SK-N-SH (cell line): ENCODE data around the gene CHAF1A.
A peak's percentile ranks its signal among the peaks of the same experiment; 100 is the strongest.

Experiments used
- EP300 ChIP-seq, 2 experiments: IDR thresholded peaks; 2 replicates each; pipeline versions ENCODE4 v1.4.0 to v1.6.1; 2012; ENCODE audit warnings: borderline replicate concordance in 1 of 2, low read depth in 1 of 2, low read length in 1 of 2
- EZH2phosphoT487 ChIP-seq: fragments of 200-600 bp; sonication (generic); IDR thresholded peaks from 2 replicates; pipeline ENCODE4 v1.6.1; 2017; ENCODE audit warnings: low read depth, mixed run types, mild to moderate bottlenecking, antibody characterized with exemption, moderate library complexity, borderline replicate concordance
- GABPA ChIP-seq: IDR thresholded peaks from 2 replicates; pipeline ENCODE4 v1.4.0; 2012; ENCODE audit warnings: low read depth, mild to moderate bottlenecking
- JUND ChIP-seq: IDR thresholded peaks from 2 replicates; pipeline ENCODE4 v1.4.0; 2012
- MXI1 ChIP-seq: IDR thresholded peaks from 2 replicates; pipeline ENCODE4 v1.6.1; 2012; ENCODE audit warnings: mild to moderate bottlenecking, low read depth, low read length, improper control_type of control experiment
- POLR2AphosphoS5 ChIP-seq: IDR thresholded peaks from 2 replicates; pipeline ENCODE4 v1.6.1; 2012; ENCODE audit warnings: low read depth, low read length
- RAD21 ChIP-seq: IDR thresholded peaks from 2 replicates; pipeline ENCODE4 v1.6.1; 2012; ENCODE audit warnings: mild to moderate bottlenecking, low read length
- RFX5 ChIP-seq: IDR thresholded peaks from 2 replicates; pipeline ENCODE4 v1.6.1; 2012; ENCODE audit warnings: mild to moderate bottlenecking, improper control_type of control experiment, low read length
- TF ChIP-seq, protein P1 (sequence below): IDR thresholded peaks from 2 replicates; pipeline ENCODE4 v1.4.0; 2012; ENCODE audit warnings: low read depth
- TF ChIP-seq, protein P2 (sequence below): fragments of 200-600 bp; sonication (generic); IDR thresholded peaks from 2 replicates; pipeline ENCODE4 v1.6.1; 2017; ENCODE audit warnings: antibody characterized with exemption, mild to moderate bottlenecking, moderate library complexity
- TF ChIP-seq, protein P3 (sequence below): IDR thresholded peaks from 2 replicates; pipeline ENCODE4 v1.6.1; 2012; ENCODE audit warnings: mild to moderate bottlenecking, low read depth, low read length, moderate library complexity

- TF ChIP-seq GABPA (no peak), MXI1 (no peak), EZH2phosphoT487 (no peak), POLR2AphosphoS5 (no peak), RFX5 (no peak), JUND (no peak), RAD21 (peak; percentile 33), EP300 (IDR thresholded peaks at IDR 0.05; ENCODE audit: borderline replicate concordance in 1 of 2, low read depth in 1 of 2, low read length in 1 of 2) (no peak)
- TF ChIP-seq, protein P1, sequence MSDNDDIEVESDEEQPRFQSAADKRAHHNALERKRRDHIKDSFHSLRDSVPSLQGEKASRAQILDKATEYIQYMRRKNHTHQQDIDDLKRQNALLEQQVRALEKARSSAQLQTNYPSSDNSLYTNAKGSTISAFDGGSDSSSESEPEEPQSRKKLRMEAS = no peak
- TF ChIP-seq, protein P2, sequence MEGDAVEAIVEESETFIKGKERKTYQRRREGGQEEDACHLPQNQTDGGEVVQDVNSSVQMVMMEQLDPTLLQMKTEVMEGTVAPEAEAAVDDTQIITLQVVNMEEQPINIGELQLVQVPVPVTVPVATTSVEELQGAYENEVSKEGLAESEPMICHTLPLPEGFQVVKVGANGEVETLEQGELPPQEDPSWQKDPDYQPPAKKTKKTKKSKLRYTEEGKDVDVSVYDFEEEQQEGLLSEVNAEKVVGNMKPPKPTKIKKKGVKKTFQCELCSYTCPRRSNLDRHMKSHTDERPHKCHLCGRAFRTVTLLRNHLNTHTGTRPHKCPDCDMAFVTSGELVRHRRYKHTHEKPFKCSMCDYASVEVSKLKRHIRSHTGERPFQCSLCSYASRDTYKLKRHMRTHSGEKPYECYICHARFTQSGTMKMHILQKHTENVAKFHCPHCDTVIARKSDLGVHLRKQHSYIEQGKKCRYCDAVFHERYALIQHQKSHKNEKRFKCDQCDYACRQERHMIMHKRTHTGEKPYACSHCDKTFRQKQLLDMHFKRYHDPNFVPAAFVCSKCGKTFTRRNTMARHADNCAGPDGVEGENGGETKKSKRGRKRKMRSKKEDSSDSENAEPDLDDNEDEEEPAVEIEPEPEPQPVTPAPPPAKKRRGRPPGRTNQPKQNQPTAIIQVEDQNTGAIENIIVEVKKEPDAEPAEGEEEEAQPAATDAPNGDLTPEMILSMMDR = no peak
- TF ChIP-seq, protein P3, sequence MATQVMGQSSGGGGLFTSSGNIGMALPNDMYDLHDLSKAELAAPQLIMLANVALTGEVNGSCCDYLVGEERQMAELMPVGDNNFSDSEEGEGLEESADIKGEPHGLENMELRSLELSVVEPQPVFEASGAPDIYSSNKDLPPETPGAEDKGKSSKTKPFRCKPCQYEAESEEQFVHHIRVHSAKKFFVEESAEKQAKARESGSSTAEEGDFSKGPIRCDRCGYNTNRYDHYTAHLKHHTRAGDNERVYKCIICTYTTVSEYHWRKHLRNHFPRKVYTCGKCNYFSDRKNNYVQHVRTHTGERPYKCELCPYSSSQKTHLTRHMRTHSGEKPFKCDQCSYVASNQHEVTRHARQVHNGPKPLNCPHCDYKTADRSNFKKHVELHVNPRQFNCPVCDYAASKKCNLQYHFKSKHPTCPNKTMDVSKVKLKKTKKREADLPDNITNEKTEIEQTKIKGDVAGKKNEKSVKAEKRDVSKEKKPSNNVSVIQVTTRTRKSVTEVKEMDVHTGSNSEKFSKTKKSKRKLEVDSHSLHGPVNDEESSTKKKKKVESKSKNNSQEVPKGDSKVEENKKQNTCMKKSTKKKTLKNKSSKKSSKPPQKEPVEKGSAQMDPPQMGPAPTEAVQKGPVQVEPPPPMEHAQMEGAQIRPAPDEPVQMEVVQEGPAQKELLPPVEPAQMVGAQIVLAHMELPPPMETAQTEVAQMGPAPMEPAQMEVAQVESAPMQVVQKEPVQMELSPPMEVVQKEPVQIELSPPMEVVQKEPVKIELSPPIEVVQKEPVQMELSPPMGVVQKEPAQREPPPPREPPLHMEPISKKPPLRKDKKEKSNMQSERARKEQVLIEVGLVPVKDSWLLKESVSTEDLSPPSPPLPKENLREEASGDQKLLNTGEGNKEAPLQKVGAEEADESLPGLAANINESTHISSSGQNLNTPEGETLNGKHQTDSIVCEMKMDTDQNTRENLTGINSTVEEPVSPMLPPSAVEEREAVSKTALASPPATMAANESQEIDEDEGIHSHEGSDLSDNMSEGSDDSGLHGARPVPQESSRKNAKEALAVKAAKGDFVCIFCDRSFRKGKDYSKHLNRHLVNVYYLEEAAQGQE = no peak
Observed at GRCh38 chr19:4369888-4370260, 32.6 kb upstream of the CHAF1A start.
